Measurements from ENCODE around the gene SH3RF2.

DNA sequence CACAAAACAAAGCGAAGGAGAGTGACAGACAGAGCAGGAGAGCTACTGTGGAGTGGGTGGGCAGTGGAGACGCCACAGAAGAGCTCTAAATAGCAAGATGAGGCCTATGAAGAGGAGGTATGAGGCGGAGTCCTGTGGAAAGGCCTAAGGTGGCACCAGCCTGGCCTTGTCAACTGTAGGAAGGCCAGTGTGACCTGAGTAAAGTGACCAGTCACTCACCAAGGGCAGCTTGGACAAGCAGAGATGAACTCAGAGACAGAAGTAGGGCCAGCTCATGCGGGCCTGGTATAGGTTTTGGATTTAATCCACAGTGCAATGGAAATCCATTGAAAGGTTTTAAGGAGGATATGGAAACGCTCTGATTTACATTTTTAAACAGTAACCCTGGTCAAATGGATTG, 23.8 kb upstream of the SH3RF2 start:
- TF ChIP-seq, protein P1, sequence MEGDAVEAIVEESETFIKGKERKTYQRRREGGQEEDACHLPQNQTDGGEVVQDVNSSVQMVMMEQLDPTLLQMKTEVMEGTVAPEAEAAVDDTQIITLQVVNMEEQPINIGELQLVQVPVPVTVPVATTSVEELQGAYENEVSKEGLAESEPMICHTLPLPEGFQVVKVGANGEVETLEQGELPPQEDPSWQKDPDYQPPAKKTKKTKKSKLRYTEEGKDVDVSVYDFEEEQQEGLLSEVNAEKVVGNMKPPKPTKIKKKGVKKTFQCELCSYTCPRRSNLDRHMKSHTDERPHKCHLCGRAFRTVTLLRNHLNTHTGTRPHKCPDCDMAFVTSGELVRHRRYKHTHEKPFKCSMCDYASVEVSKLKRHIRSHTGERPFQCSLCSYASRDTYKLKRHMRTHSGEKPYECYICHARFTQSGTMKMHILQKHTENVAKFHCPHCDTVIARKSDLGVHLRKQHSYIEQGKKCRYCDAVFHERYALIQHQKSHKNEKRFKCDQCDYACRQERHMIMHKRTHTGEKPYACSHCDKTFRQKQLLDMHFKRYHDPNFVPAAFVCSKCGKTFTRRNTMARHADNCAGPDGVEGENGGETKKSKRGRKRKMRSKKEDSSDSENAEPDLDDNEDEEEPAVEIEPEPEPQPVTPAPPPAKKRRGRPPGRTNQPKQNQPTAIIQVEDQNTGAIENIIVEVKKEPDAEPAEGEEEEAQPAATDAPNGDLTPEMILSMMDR (IDR thresholded peaks at IDR 0.05; ENCODE audit: borderline replicate concordance, extremely low read depth, low read length, poor library complexity, severe bottlenecking) = no peak
- TF ChIP-seq EZH2 (IDR thresholded peaks at IDR 0.05; ENCODE audit: borderline replicate concordance, low read depth, low read length, severe bottlenecking) = no peak

All from DND-41 (cell line).